SK-N-SH (cell line): ENCODE measurements around the gene ZNF516. TPM values are rescaled to one million over a fixed set of nuclear protein-coding genes. Genes with fewer than 3 reads are reported as not detected.

Experiments
- CTCF ChIA-PET: fragments of 300-600, 350-600 bp; formaldehyde crosslinking; extraction: SDS; loops from one replicate; lab custom pipeline; 2021; lab: Yijun Ruan, JAX
- POLR2A ChIA-PET: fragments of 350-600 bp; sonication (Branson Sonifier 250); formaldehyde crosslinking; extraction: SDS; loops from one replicate; lab custom pipeline; 2020; ENCODE audit warnings: antibody characterized with exemption, inconsistent platforms; lab: Yijun Ruan, JAX
- DNase-seq: peaks from one replicate; pipeline ENCODE4 v3.0.0; 2012
- H2AFZ ChIP-seq: fragments of 200-600 bp; sonication (generic); 2 replicates; pipeline ENCODE4 v1.8.1; 2016; ENCODE audit warnings: antibody characterized with exemption, mild to moderate bottlenecking, low read depth
- H3F3A ChIP-seq: fragments of 200-600 bp; sonication (generic); replicated peaks from 2 replicates; pipeline ENCODE3; 2016; ENCODE audit warnings: antibody characterized with exemption, mild to moderate bottlenecking; ENCODE audit not compliant: insufficient read depth
- H3K27ac ChIP-seq, 2 experiments: fragments of 200-500 bp in 1 of 2; fragments of 200-600 bp in 1 of 2; sonication (Bioruptor generic) in 1 of 2; sonication (generic), shearing (Covaris generic) in 1 of 2; 2 replicates each; pipeline versions ENCODE4 v1.5.1 to v1.6.1; 2014 to 2016; ENCODE audit warnings: low read depth in 2 of 2, inconsistent platforms in 1 of 2, low read length in 1 of 2, mild to moderate bottlenecking in 1 of 2, mixed read lengths in 1 of 2
- H3K27me3 ChIP-seq: fragments of 200-600 bp; sonication (generic), shearing (Covaris generic); 2 replicates; pipeline ENCODE4 v1.6.1; 2016; ENCODE audit warnings: mixed run types; ENCODE audit not compliant: insufficient read depth
- H3K36me3 ChIP-seq, 2 experiments: fragments of 200-500 bp in 1 of 2; fragments of 200-600 bp in 1 of 2; sonication (Bioruptor generic) in 1 of 2; sonication (generic) in 1 of 2; replicated peaks in 1 of 2; 2 replicates each; pipeline versions ENCODE3 to v1.5.1; 2014 to 2016; ENCODE audit warnings: low read length in 1 of 2, mild to moderate bottlenecking in 1 of 2; ENCODE audit not compliant: insufficient read depth in 2 of 2, control insufficient read depth in 1 of 2
- H3K4me1 ChIP-seq, 2 experiments: fragments of 200-500 bp in 1 of 2; fragments of 200-600 bp in 1 of 2; sonication (Bioruptor generic) in 1 of 2; sonication (generic), shearing (Covaris generic) in 1 of 2; 2 replicates each; pipeline versions ENCODE4 v1.5.1 to v1.6.1; 2014 to 2016; ENCODE audit warnings: low read depth in 1 of 2, low read length in 1 of 2, mixed run types in 1 of 2; ENCODE audit not compliant: insufficient read depth in 2 of 2, control insufficient read depth in 1 of 2
- H3K4me2 ChIP-seq: fragments of 200-600 bp; sonication (generic), shearing (Covaris generic); 2 replicates; pipeline ENCODE4 v1.6.1; 2017; ENCODE audit warnings: mixed run types
- H3K4me3 ChIP-seq, 2 experiments: fragments of 200-500 bp in 1 of 2; fragments of 200-600 bp in 1 of 2; sonication (Bioruptor generic) in 1 of 2; sonication (generic), shearing (Covaris generic) in 1 of 2; 2 replicates each; pipeline versions ENCODE4 v1.5.1 to v1.8.1; 2014 to 2016; ENCODE audit warnings: low read depth in 2 of 2, inconsistent platforms in 1 of 2, low read length in 1 of 2, mild to moderate bottlenecking in 1 of 2, mixed read lengths in 1 of 2, moderate library complexity in 1 of 2
- H3K79me2 ChIP-seq: fragments of 200-600 bp; sonication (generic); 2 replicates; pipeline ENCODE4 v1.8.1; 2017; ENCODE audit warnings: mild to moderate bottlenecking; ENCODE audit not compliant: insufficient read depth
- H3K9ac ChIP-seq: fragments of 200-600 bp; sonication (generic); 2 replicates; pipeline ENCODE4 v1.6.1; 2017; ENCODE audit warnings: mixed run types
- H3K9me2 ChIP-seq: fragments of 200-600 bp; sonication (generic); 2 replicates; pipeline ENCODE4 v1.6.1; 2017; ENCODE audit warnings: mixed run types
- H3K9me3 ChIP-seq: fragments of 200-600 bp; sonication (generic); 2 replicates; pipeline ENCODE4 v1.6.1; 2017; ENCODE audit warnings: mixed run types, mild to moderate bottlenecking, moderate library complexity
- H4K20me1 ChIP-seq: fragments of 200-600 bp; sonication (generic); 2 replicates; pipeline ENCODE4 v1.6.1; 2017; ENCODE audit warnings: mild to moderate bottlenecking, mixed run types; ENCODE audit not compliant: insufficient read depth
- CHD2 ChIP-seq: fragments of 150-350 bp; IDR thresholded peaks from 2 replicates; pipeline ENCODE4 v1.6.1; 2018; ENCODE audit warnings: low read length; ENCODE audit not compliant: partially characterized antibody
- ELF1 ChIP-seq: IDR thresholded peaks from 2 replicates; pipeline ENCODE4 v1.4.0; 2012
- EP300 ChIP-seq, 2 experiments: IDR thresholded peaks; 2 replicates each; pipeline versions ENCODE4 v1.4.0 to v1.6.1; 2012; ENCODE audit warnings: borderline replicate concordance in 1 of 2, low read depth in 1 of 2, low read length in 1 of 2
- FOXJ3 ChIP-seq: sonication (generic); formaldehyde crosslinking; IDR thresholded peaks from 2 replicates; pipeline ENCODE4 v1.5.1; 2020; ENCODE audit warnings: mild to moderate bottlenecking, missing genetic modification reagents
- FOXM1 ChIP-seq: IDR thresholded peaks from 2 replicates; pipeline ENCODE4 v1.4.0; 2012; ENCODE audit warnings: low read depth, mild to moderate bottlenecking
- JUND ChIP-seq: IDR thresholded peaks from 2 replicates; pipeline ENCODE4 v1.4.0; 2012
- MEF2A ChIP-seq: IDR thresholded peaks from 2 replicates; pipeline ENCODE4 v1.4.0; 2012; ENCODE audit warnings: low read depth, borderline replicate concordance
- MXI1 ChIP-seq: IDR thresholded peaks from 2 replicates; pipeline ENCODE4 v1.6.1; 2012; ENCODE audit warnings: mild to moderate bottlenecking, low read depth, low read length, improper control_type of control experiment
- NFIC ChIP-seq: IDR thresholded peaks from 2 replicates; pipeline ENCODE4 v1.4.0; 2012; ENCODE audit warnings: borderline replicate concordance
- NRF1 ChIP-seq: IDR thresholded peaks from 2 replicates; pipeline ENCODE4 v1.6.1; 2012; ENCODE audit warnings: low read depth, mild to moderate bottlenecking, low read length
- POLR2AphosphoS5 ChIP-seq: IDR thresholded peaks from 2 replicates; pipeline ENCODE4 v1.6.1; 2012; ENCODE audit warnings: low read depth, low read length
- RCOR1 ChIP-seq: fragments of 150-350 bp; IDR thresholded peaks from 2 replicates; pipeline ENCODE4 v1.6.1; 2017; ENCODE audit warnings: antibody characterized with exemption, low read length
- RFX5 ChIP-seq: IDR thresholded peaks from 2 replicates; pipeline ENCODE4 v1.6.1; 2012; ENCODE audit warnings: mild to moderate bottlenecking, improper control_type of control experiment, low read length
- TAF1 ChIP-seq: IDR thresholded peaks from 2 replicates; pipeline ENCODE4 v1.6.1; 2012; ENCODE audit warnings: low read depth, mild to moderate bottlenecking, low read length, moderate library complexity, borderline replicate concordance
- TCF12 ChIP-seq: IDR thresholded peaks from 2 replicates; pipeline ENCODE4 v1.4.0; 2012
- TEAD4 ChIP-seq: IDR thresholded peaks from 2 replicates; pipeline ENCODE4 v1.4.0; 2012; ENCODE audit warnings: mild to moderate bottlenecking, borderline replicate concordance; ENCODE audit not compliant: insufficient read depth
- YY1 ChIP-seq: IDR thresholded peaks from 2 replicates; pipeline ENCODE4 v1.4.0; 2012; ENCODE audit warnings: low read depth, mild to moderate bottlenecking
- WGBS: methylation state at CpG from one replicate; pipeline ENCODE4 v1.1.6; 2017; ENCODE audit warnings: low lambda C conversion rate; 5-methylcytosine and 5-hydroxymethylcytosine counted together
- polyA plus RNA-seq, 3 experiments: library from polyadenylated mRNA; depleted of rRNA; stranded (reverse); fragments of >200 nt; gene quantifications; 2 replicates each; pipeline ENCODE4 v1.2.3, GENCODE V29; 2012
- TF ChIP-seq, protein P1 (sequence below): fragments of 150-350 bp; IDR thresholded peaks from 2 replicates; pipeline ENCODE4 v1.6.1; 2016; ENCODE audit warnings: mild to moderate bottlenecking, low read depth, low read length
- TF ChIP-seq, protein P2 (sequence below): IDR thresholded peaks from 2 replicates; pipeline ENCODE4 v1.4.0; 2012; ENCODE audit warnings: low read depth
- TF ChIP-seq, protein P3 (sequence below): IDR thresholded peaks from 2 replicates; pipeline ENCODE4; 2012
- TF ChIP-seq, protein P4 (sequence below): IDR thresholded peaks from 2 replicates; pipeline ENCODE4 v1.6.1; 2012; ENCODE audit warnings: mild to moderate bottlenecking, low read depth, low read length, moderate library complexity

ZNF516 gene
- polyA plus RNA-seq, 1 of the 3 experiments (the other 2 are of a cell fraction) = 4.4 TPM

DNA sequence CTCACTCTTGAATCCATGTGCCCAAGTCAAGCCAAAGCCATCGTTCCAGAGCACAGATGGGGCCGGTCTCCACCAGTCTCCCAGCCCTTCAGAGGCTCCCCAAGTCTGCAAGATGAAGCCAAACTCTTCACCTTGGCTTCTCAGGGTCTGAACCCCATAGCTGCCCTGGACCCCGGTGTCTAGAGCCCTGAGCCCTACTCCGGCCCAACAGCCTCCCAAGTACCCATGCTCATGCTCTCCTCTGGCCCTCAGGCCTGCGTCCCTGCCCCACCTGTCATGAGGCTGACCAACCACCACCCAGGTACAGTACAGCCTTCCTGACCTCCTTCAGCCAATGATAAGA, 46.0 kb downstream of the ZNF516 start:
- peaks cover 5% of the 10 kb centered on the region for H3F3A ChIP-seq
- H3K27me3 ChIP-seq = no peaks in the 10 kb centered on the region
- H3K4me1 ChIP-seq = peaks cover 27 to 58% of the 10 kb centered on the region in 2 experiments; a peak in 3 of 4 replicates
- H2AFZ ChIP-seq = no peak overlapping the region
- H3K9ac ChIP-seq = no peak overlapping the region
- no peak overlapping the region for H3K4me3 ChIP-seq
- H3K4me2 ChIP-seq = no peak overlapping the region
- no peaks in the 10 kb centered on the region for H3K36me3 ChIP-seq
- no peak for DNase-seq
- 76% methylated on average over 4 of the region's 5 CpGs for WGBS
- H3K79me2 ChIP-seq = peaks cover 43% of the 10 kb centered on the region
- no peaks in the 10 kb centered on the region for H3K9me2 ChIP-seq
- ChIA-PET POLR2A (no interaction called here), CTCF (no interaction called here)
- TF ChIP-seq POLR2AphosphoS5 (no peak), RFX5 (no peak), ELF1 (no peak), CHD2 (no peak), TAF1 (no peak)
- peak overlapping the region in 1 of 2 experiments; percentile 22; a peak in 1 of 4 replicates for H3K27ac ChIP-seq
- no peaks in the 10 kb centered on the region for H3K9me3 ChIP-seq
- H4K20me1 ChIP-seq = 0 out of 2 replicates have a peak, but pooled peaks cover 6% of the 10 kb centered on the region

DNA sequence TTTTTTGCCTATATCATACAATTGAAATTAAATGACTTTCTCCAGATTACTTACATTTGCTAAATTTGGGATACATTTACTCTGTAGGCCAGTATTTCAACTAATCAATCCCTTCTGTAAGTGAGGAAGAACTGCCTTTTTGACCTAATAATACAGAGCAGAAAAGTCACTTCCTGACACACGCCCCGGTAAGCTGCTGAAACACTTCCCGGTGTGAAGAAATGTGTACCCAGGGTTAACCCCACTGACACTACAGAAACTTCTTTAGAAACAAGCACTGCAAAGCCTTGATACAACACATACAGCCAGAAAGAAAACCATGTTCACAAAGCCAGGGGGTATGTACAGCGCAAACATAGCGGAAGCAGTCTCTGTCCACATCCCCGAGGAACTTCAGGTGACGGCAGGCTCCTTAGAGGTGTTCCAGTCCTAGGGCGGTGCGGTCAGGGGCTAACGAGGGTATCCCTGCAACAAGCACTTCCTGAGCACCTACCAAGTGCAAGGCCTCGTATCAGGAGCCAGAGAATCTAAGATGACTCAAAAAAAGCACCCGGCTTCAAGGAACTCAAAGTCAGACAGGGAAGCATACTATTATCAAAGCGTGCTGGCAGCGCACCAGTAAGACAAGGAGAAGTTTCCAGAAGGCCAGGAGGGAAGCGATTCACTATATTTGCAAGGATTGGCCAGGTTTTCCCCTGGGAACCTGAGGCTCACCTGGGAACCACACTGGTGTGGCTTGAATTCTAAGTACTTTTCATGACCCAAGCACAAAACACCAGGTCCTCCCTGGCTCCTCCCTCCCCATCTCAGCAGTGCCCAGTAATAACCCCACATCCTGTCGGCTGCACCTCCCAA, 46.6 kb downstream of the ZNF516 start:
- Histone ChIP-seq H3K27ac (no peak overlapping the region; a peak in 1 of 4 replicates), H4K20me1 (0 out of 2 replicates have a peak, but pooled peaks cover 6% of the 10 kb centered on the region), H3K27me3 (no peaks in the 10 kb centered on the region), H3K36me3 (no peaks in the 10 kb centered on the region), H3K4me2 (no peak overlapping the region), H3K4me3 (no peak overlapping the region), H3K9ac (no peak overlapping the region), H3K9me2 (no peaks in the 10 kb centered on the region), H3K79me2 (peaks cover 48% of the 10 kb centered on the region), H2AFZ (no peak overlapping the region), H3F3A (peaks cover 5% of the 10 kb centered on the region), H3K9me3 (no peaks in the 10 kb centered on the region), H3K4me1 (peaks cover 27 to 64% of the 10 kb centered on the region in 2 experiments; a peak in 3 of 4 replicates)
- ChIA-PET CTCF (no interaction called here), POLR2A (no interaction called here)
- TF ChIP-seq FOXJ3 (CRISPR knock-in tag) (no peak), JUND (no peak), NFIC (no peak), RCOR1 (no peak), TCF12 (no peak), MEF2A (no peak), TEAD4 (no peak), FOXM1 (no peak), MXI1 (no peak), EP300 (IDR thresholded peaks at IDR 0.05; ENCODE audit: borderline replicate concordance in 1 of 2, low read depth in 1 of 2, low read length in 1 of 2) (no peak), YY1 (no peak), NRF1 (no peak)
- TF ChIP-seq, protein P1, sequence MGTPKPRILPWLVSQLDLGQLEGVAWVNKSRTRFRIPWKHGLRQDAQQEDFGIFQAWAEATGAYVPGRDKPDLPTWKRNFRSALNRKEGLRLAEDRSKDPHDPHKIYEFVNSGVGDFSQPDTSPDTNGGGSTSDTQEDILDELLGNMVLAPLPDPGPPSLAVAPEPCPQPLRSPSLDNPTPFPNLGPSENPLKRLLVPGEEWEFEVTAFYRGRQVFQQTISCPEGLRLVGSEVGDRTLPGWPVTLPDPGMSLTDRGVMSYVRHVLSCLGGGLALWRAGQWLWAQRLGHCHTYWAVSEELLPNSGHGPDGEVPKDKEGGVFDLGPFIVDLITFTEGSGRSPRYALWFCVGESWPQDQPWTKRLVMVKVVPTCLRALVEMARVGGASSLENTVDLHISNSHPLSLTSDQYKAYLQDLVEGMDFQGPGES = no peak
- TF ChIP-seq, protein P2, sequence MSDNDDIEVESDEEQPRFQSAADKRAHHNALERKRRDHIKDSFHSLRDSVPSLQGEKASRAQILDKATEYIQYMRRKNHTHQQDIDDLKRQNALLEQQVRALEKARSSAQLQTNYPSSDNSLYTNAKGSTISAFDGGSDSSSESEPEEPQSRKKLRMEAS = no peak
- TF ChIP-seq, protein P3, sequence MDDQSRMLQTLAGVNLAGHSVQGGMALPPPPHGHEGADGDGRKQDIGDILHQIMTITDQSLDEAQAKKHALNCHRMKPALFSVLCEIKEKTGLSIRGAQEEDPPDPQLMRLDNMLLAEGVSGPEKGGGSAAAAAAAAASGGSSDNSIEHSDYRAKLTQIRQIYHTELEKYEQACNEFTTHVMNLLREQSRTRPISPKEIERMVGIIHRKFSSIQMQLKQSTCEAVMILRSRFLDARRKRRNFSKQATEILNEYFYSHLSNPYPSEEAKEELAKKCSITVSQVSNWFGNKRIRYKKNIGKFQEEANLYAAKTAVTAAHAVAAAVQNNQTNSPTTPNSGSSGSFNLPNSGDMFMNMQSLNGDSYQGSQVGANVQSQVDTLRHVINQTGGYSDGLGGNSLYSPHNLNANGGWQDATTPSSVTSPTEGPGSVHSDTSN = no peak
- TF ChIP-seq, protein P4, sequence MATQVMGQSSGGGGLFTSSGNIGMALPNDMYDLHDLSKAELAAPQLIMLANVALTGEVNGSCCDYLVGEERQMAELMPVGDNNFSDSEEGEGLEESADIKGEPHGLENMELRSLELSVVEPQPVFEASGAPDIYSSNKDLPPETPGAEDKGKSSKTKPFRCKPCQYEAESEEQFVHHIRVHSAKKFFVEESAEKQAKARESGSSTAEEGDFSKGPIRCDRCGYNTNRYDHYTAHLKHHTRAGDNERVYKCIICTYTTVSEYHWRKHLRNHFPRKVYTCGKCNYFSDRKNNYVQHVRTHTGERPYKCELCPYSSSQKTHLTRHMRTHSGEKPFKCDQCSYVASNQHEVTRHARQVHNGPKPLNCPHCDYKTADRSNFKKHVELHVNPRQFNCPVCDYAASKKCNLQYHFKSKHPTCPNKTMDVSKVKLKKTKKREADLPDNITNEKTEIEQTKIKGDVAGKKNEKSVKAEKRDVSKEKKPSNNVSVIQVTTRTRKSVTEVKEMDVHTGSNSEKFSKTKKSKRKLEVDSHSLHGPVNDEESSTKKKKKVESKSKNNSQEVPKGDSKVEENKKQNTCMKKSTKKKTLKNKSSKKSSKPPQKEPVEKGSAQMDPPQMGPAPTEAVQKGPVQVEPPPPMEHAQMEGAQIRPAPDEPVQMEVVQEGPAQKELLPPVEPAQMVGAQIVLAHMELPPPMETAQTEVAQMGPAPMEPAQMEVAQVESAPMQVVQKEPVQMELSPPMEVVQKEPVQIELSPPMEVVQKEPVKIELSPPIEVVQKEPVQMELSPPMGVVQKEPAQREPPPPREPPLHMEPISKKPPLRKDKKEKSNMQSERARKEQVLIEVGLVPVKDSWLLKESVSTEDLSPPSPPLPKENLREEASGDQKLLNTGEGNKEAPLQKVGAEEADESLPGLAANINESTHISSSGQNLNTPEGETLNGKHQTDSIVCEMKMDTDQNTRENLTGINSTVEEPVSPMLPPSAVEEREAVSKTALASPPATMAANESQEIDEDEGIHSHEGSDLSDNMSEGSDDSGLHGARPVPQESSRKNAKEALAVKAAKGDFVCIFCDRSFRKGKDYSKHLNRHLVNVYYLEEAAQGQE = no peak
- 81% methylated on average over 14 of the region's 16 CpGs for WGBS
- no peak for DNase-seq
